H1 (cell line): ENCODE measurements around the gene ING5. TPM values are rescaled to one million over a fixed set of nuclear protein-coding genes. Genes with fewer than 3 reads are reported as not detected.

Source experiments
- BRCA1 ChIP-seq: IDR thresholded peaks from 2 replicates; pipeline ENCODE4 v1.6.1; 2012; ENCODE audit warnings: low read depth, low read length, improper control_type of control experiment
- E2F6 ChIP-seq: IDR thresholded peaks from 2 replicates; pipeline ENCODE4 v1.6.1; 2012; ENCODE audit warnings: inconsistent platforms
- EGR1 ChIP-seq: IDR thresholded peaks from 2 replicates; pipeline ENCODE4 v1.6.1; 2011; ENCODE audit warnings: low read depth, low read length, borderline replicate concordance
- EZH2 ChIP-seq: fragments of 200-600 bp; sonication (generic); IDR thresholded peaks from 2 replicates; pipeline ENCODE4 v1.7.1; 2012; ENCODE audit warnings: low read depth, mild to moderate bottlenecking, moderate library complexity, low read length, inconsistent platforms; ENCODE audit not compliant: severe bottlenecking
- RXRA ChIP-seq: IDR thresholded peaks from 2 replicates; pipeline ENCODE4 v1.6.1; 2011; ENCODE audit warnings: low read depth, mild to moderate bottlenecking, low read length, moderate library complexity; ENCODE audit not compliant: insufficient read depth
- ZNF274 ChIP-seq: IDR thresholded peaks from 2 replicates; pipeline ENCODE4 v1.7.0; 2012; ENCODE audit warnings: low read length, borderline replicate concordance; ENCODE audit errors: extremely low read depth
- polyA plus RNA-seq, 7 experiments: library from polyadenylated mRNA; depleted of rRNA in 3 of 7; stranded (reverse) in 5 of 7; unstranded in 2 of 7; fragments of >200 nt in 5 of 7; fragments of 200-250 nt in 2 of 7; gene quantifications; 1 replicate in 5 of 7; 2 replicates in 1 of 7; 4 replicates in 1 of 7; pipeline versions ENCODE4 v1.2.1 to v1.2.3, GENCODE V29; 2011 to 2013; ENCODE audit warnings: missing spikeins in 2 of 7, mixed read lengths in 2 of 7
- total RNA-seq: library from RNA; stranded (reverse); fragmentation: NEBNext Ultra II Directional; extraction: Animal tissue kit (Norgen Biotek cat#: 25700); gene quantifications from 2 replicates; pipeline ENCODE4 v1.2.1, GENCODE V29; 2021

Gene ING5
- total and polyA plus RNA-seq, 2 of the 8 experiments (the other 6 are each of a cell fraction or from before 2014, with no cell fraction given): 41.5 to 47.4 TPM

GRCh38 chr2:241657786-241658254 lies 44.0 kb upstream of the ING5 start (continued):
- TF ChIP-seq RXRA (no peak), EZH2 (no peak), ZNF274 (no peak), E2F6 (no peak), BRCA1 (no peak), EGR1 (no peak)
